ENCODE results near the gene PRSS23.

The PRSS23 gene

DNA sequence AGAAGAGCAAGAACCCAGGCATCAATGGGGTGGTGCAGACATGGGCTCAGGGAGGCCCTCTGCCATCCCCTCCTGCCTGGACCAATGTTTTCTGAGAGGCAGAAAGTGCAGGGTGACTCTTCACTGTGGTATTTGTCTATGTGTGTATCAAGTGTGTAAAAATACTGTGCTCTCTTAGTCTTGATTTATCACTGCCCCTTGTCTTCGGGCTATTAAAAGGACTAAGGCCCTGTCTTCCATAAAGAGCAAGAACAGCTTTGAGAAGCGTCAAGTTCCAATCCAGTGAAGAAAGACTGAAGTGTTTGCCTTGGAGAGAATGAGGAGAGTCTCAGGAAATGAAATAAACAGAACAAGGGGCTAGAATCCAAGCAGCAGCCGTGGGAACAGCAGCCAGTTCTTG is 14.4 kb downstream of the PRSS23 start:
- H3K14ac ChIP-seq (ENCODE audit: low read length): no peak overlapping the region
- H2BK5ac ChIP-seq (ENCODE audit: low read length): peak overlapping the region; percentile 4
- no peak overlapping the region for H2BK12ac ChIP-seq (ENCODE audit: low read length)
- H4K8ac ChIP-seq (ENCODE audit: low read depth, low read length): no peak overlapping the region
- H3K27ac ChIP-seq (replicated peaks; ENCODE audit: low read length): no peak overlapping the region
- H2BK120ac ChIP-seq (ENCODE audit: low read depth, low read length): no peak overlapping the region
- no peaks in the 10 kb centered on the region for H3K27me3 ChIP-seq (ENCODE audit: control insufficient read depth in 3 of 3, insufficient read depth in 3 of 3, low read depth in 1 of 3, low read length in 3 of 3)
- no peak overlapping the region for H3K4me3 ChIP-seq (ENCODE audit: low read length in 2 of 2)
- H3K9ac ChIP-seq (ENCODE audit: low read depth, low read length, poor library complexity): no peak overlapping the region
- DNase-seq (ENCODE audit: low spot score): no peak
- no peaks in the 10 kb centered on the region for H3K9me3 ChIP-seq (replicated peaks in 1 of 2; ENCODE audit: control insufficient read depth in 2 of 2, insufficient read depth in 1 of 2, low read depth in 1 of 2, low read length in 2 of 2)
- no peak overlapping the region for H2BK15ac ChIP-seq (ENCODE audit: low read length)
- peaks cover 3% of the 10 kb centered on the region for H3K79me1 ChIP-seq (ENCODE audit: low read depth, low read length)
- no peak overlapping the region for H3K4me2 ChIP-seq (ENCODE audit: insufficient read depth, low read length, poor library complexity, severe bottlenecking)
- no peak overlapping the region for H3K18ac ChIP-seq (ENCODE audit: low read length)
- no CpG with 5 or more reads among the region's 3 CpGs for WGBS, 2 donors (ENCODE audit: extremely low coverage in 2 of 2, insufficient read length in 2 of 2, insufficient replicate concordance in 1 of 2)
- H2AFZ ChIP-seq (ENCODE audit: low read length): no peak overlapping the region
- peaks cover 0 to 25% of the 10 kb centered on the region in 2 donors for H3K36me3 ChIP-seq (replicated peaks in 1 of 2; ENCODE audit: control insufficient read depth in 2 of 2, insufficient read depth in 2 of 2, low read length in 2 of 2)
- H3K23ac ChIP-seq (ENCODE audit: low read depth, low read length, poor library complexity): no peak overlapping the region
- no peak overlapping the region for H2AK5ac ChIP-seq (ENCODE audit: low read depth, low read length)
- H3K4ac ChIP-seq (ENCODE audit: low read length): no peak overlapping the region
- H3K4me1 ChIP-seq (ENCODE audit: control insufficient read depth in 2 of 2, insufficient read depth in 1 of 2, low read depth in 1 of 2, low read length in 2 of 2): peaks cover 21% of the 10 kb centered on the region in 2 donors
- no peak overlapping the region for H4K91ac ChIP-seq (ENCODE audit: low read depth, low read length, poor library complexity)

DNA sequence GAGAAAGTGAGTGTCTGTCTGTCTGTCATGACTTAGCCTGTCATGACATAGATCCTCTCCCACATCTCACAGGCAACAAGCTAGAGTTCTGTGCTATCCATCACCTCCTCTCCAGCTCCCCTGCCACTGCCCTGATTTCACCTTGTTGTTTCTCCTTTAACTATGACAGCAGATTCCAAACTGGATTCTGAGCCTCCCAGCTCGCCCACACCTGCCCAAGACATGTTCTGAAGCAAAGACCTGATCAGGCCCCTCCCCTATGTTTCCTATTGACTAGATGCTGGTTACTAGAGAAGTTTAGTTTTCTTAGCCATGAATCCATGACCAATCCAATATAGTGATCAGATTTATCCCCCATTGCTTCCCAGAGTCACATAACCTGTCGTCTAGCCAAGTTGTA is 15.4 kb downstream of the PRSS23 start:
- Histone ChIP-seq H2BK15ac (ENCODE audit: low read length) (no peak overlapping the region), H3K4me2 (ENCODE audit: insufficient read depth, low read length, poor library complexity, severe bottlenecking) (no peak overlapping the region), H3K14ac (ENCODE audit: low read length) (no peak overlapping the region), H3K79me1 (ENCODE audit: low read depth, low read length) (peaks cover 3% of the 10 kb centered on the region), H3K4me3 (ENCODE audit: low read length in 2 of 2) (no peak overlapping the region), H4K91ac (ENCODE audit: low read depth, low read length, poor library complexity) (no peak overlapping the region), H3K9ac (ENCODE audit: low read depth, low read length, poor library complexity) (no peak overlapping the region), H4K8ac (ENCODE audit: low read depth, low read length) (no peak overlapping the region), H3K18ac (ENCODE audit: low read length) (no peak overlapping the region), H2BK120ac (ENCODE audit: low read depth, low read length) (no peak overlapping the region), H3K23ac (ENCODE audit: low read depth, low read length, poor library complexity) (no peak overlapping the region), H3K4me1 (ENCODE audit: control insufficient read depth in 2 of 2, insufficient read depth in 1 of 2, low read depth in 1 of 2, low read length in 2 of 2) (peaks cover 20 to 21% of the 10 kb centered on the region in 2 donors), H3K27me3 (ENCODE audit: control insufficient read depth in 3 of 3, insufficient read depth in 3 of 3, low read depth in 1 of 3, low read length in 3 of 3) (no peaks in the 10 kb centered on the region), H3K9me3 (replicated peaks in 1 of 2; ENCODE audit: control insufficient read depth in 2 of 2, insufficient read depth in 1 of 2, low read depth in 1 of 2, low read length in 2 of 2) (no peaks in the 10 kb centered on the region), H2AK5ac (ENCODE audit: low read depth, low read length) (no peak overlapping the region), H2BK5ac (ENCODE audit: low read length) (no peak overlapping the region), H2BK12ac (ENCODE audit: low read length) (no peak overlapping the region), H3K27ac (replicated peaks; ENCODE audit: low read length) (no peak overlapping the region), H3K4ac (ENCODE audit: low read length) (no peak overlapping the region), H3K36me3 (replicated peaks in 1 of 2; ENCODE audit: control insufficient read depth in 2 of 2, insufficient read depth in 2 of 2, low read length in 2 of 2) (peaks cover 0 to 15% of the 10 kb centered on the region in 2 donors), H2AFZ (ENCODE audit: low read length) (no peak overlapping the region)
- WGBS, 2 donors (ENCODE audit: extremely low coverage in 2 of 2, insufficient read length in 2 of 2, insufficient replicate concordance in 1 of 2): no CpG with 5 or more reads among the region's 2 CpGs
- no peak for DNase-seq (ENCODE audit: low spot score)

DNA sequence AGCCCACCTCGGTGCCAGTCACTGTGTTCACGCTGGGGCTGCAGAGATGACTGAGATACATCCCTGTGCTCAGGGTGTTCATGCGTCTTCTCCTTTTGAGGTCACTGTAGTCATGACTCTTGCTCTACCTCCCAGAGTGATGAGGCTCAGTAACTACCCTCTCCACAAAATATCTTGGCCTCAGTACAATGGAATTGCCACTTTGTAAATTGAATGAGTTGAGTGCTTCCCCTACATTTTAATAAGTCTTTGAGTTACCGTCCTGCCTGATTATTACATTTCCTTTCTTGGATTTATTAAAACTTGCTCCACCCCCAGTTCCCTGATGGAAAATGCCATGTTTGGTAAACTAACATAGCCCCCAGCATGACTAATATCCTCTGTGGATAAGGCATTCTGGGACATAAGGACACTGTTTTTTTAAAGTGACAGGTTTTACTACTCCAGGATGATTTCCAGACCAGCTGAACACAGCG is 15.9 kb downstream of the PRSS23 start:
- WGBS, 2 donors (ENCODE audit: extremely low coverage in 2 of 2, insufficient read length in 2 of 2, insufficient replicate concordance in 1 of 2): no CpG with 5 or more reads among the region's 5 CpGs
- Histone ChIP-seq H2BK12ac (ENCODE audit: low read length) (no peak overlapping the region), H3K4ac (ENCODE audit: low read length) (no peak overlapping the region), H3K4me1 (ENCODE audit: control insufficient read depth in 2 of 2, insufficient read depth in 1 of 2, low read depth in 1 of 2, low read length in 2 of 2) (peaks cover 20 to 21% of the 10 kb centered on the region in 2 donors), H2AK5ac (ENCODE audit: low read depth, low read length) (no peak overlapping the region), H2BK15ac (ENCODE audit: low read length) (no peak overlapping the region), H3K9ac (ENCODE audit: low read depth, low read length, poor library complexity) (no peak overlapping the region), H2AFZ (ENCODE audit: low read length) (no peak overlapping the region), H4K8ac (ENCODE audit: low read depth, low read length) (no peak overlapping the region), H3K23ac (ENCODE audit: low read depth, low read length, poor library complexity) (no peak overlapping the region), H3K4me2 (ENCODE audit: insufficient read depth, low read length, poor library complexity, severe bottlenecking) (no peak overlapping the region), H3K4me3 (ENCODE audit: low read length in 2 of 2) (no peak overlapping the region), H3K36me3 (replicated peaks in 1 of 2; ENCODE audit: control insufficient read depth in 2 of 2, insufficient read depth in 2 of 2, low read length in 2 of 2) (peaks cover 0 to 11% of the 10 kb centered on the region in 2 donors), H3K27me3 (ENCODE audit: control insufficient read depth in 3 of 3, insufficient read depth in 3 of 3, low read depth in 1 of 3, low read length in 3 of 3) (no peaks in the 10 kb centered on the region), H4K91ac (ENCODE audit: low read depth, low read length, poor library complexity) (no peak overlapping the region), H3K18ac (ENCODE audit: low read length) (no peak overlapping the region), H3K14ac (ENCODE audit: low read length) (no peak overlapping the region), H3K9me3 (replicated peaks in 1 of 2; ENCODE audit: control insufficient read depth in 2 of 2, insufficient read depth in 1 of 2, low read depth in 1 of 2, low read length in 2 of 2) (no peaks in the 10 kb centered on the region), H2BK5ac (ENCODE audit: low read length) (no peak overlapping the region), H2BK120ac (ENCODE audit: low read depth, low read length) (no peak overlapping the region), H3K79me1 (ENCODE audit: low read depth, low read length) (peaks cover 3% of the 10 kb centered on the region), H3K27ac (replicated peaks; ENCODE audit: low read length) (no peak overlapping the region)
- no peak for DNase-seq (ENCODE audit: low spot score)

DNA sequence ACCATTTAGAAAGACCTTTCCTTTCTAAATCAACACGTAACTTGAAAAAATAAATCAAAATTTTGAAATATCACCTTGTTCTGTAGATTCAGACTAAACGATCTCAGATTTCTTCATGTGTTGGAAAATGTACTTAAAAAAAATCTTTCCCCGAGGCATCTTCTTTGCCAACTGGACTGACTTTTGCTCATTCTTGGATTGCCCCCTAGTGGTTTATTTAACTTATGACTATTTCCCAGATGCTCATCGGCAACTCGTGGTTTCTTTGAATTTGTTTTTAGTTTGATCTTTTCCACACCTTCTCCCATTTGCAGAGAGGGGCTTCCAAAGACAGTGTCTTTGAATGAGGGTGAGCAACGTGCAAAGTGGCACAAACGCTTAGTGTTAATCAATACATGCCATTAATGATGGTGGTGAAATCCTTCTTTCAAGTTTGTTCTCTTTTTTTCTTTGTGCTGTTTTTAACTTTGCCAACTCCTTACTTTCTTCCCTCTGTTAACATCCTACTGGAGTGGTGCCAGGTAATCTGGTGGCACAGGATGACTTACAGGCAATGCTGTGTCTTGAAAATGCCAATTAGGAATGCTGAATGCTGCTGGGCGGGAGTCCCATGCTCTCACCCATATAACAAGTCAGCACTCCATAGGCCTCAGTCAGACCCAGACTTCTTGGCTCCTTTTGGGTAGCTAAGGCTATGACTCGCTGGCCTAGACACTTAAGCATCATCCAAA is 18.3 kb downstream of the PRSS23 start:
- no peak overlapping the region for H4K91ac ChIP-seq (ENCODE audit: low read depth, low read length, poor library complexity)
- H3K79me1 ChIP-seq (ENCODE audit: low read depth, low read length): peaks cover 3% of the 10 kb centered on the region
- H3K23ac ChIP-seq (ENCODE audit: low read depth, low read length, poor library complexity): no peak overlapping the region
- H4K8ac ChIP-seq (ENCODE audit: low read depth, low read length): no peak overlapping the region
- H3K27ac ChIP-seq (replicated peaks; ENCODE audit: low read length): peak overlapping the region; percentile 11
- no peak overlapping the region for H3K4me3 ChIP-seq (ENCODE audit: low read length in 2 of 2)
- no peak for DNase-seq (ENCODE audit: low spot score)
- H3K4me2 ChIP-seq (ENCODE audit: insufficient read depth, low read length, poor library complexity, severe bottlenecking): no peak overlapping the region
- no peaks in the 10 kb centered on the region for H3K27me3 ChIP-seq (ENCODE audit: control insufficient read depth in 3 of 3, insufficient read depth in 3 of 3, low read depth in 1 of 3, low read length in 3 of 3)
- H3K4me1 ChIP-seq (ENCODE audit: control insufficient read depth in 2 of 2, insufficient read depth in 1 of 2, low read depth in 1 of 2, low read length in 2 of 2): peaks cover 11 to 21% of the 10 kb centered on the region in 2 donors
- H3K9ac ChIP-seq (ENCODE audit: low read depth, low read length, poor library complexity): no peak overlapping the region
- H2BK15ac ChIP-seq (ENCODE audit: low read length): no peak overlapping the region
- no peak overlapping the region for H2BK120ac ChIP-seq (ENCODE audit: low read depth, low read length)
- H2AFZ ChIP-seq (ENCODE audit: low read length): peak overlapping the region; percentile 36
- H2AK5ac ChIP-seq (ENCODE audit: low read depth, low read length): no peak overlapping the region
- WGBS, 2 donors (ENCODE audit: extremely low coverage in 2 of 2, insufficient read length in 2 of 2, insufficient replicate concordance in 1 of 2): no CpG with 5 or more reads among the region's 9 CpGs
- H3K36me3 ChIP-seq (replicated peaks in 1 of 2; ENCODE audit: control insufficient read depth in 2 of 2, insufficient read depth in 2 of 2, low read length in 2 of 2): peaks cover 2 to 18% of the 10 kb centered on the region in 2 donors
- no peak overlapping the region for H2BK5ac ChIP-seq (ENCODE audit: low read length)
- H3K18ac ChIP-seq (ENCODE audit: low read length): no peak overlapping the region
- peaks cover 2 to 12% of the 10 kb centered on the region in 2 donors for H3K9me3 ChIP-seq (replicated peaks in 1 of 2; ENCODE audit: control insufficient read depth in 2 of 2, insufficient read depth in 1 of 2, low read depth in 1 of 2, low read length in 2 of 2)
- no peak overlapping the region for H2BK12ac ChIP-seq (ENCODE audit: low read length)
- no peak overlapping the region for H3K4ac ChIP-seq (ENCODE audit: low read length)
- H3K14ac ChIP-seq (ENCODE audit: low read length): no peak overlapping the region
